AG10803 (cell line): ENCODE results near the gene CALML4.

Experiments used
- DNase-seq: peaks from one replicate; pipeline ENCODE4 v3.0.0; 2010; ENCODE audit warnings: low read depth
- H3K4me3 ChIP-seq: 2 replicates; pipeline ENCODE4 v1.5.1; 2011; ENCODE audit warnings: mild to moderate bottlenecking, low read length, control low read depth
- TF ChIP-seq, protein P1 (sequence below): conservative IDR thresholded peaks from 2 replicates; pipeline ENCODE4 v1.5.1; 2011; ENCODE audit warnings: mild to moderate bottlenecking, low read length, control low read depth, inconsistent platforms

CALML4 gene

DNA sequence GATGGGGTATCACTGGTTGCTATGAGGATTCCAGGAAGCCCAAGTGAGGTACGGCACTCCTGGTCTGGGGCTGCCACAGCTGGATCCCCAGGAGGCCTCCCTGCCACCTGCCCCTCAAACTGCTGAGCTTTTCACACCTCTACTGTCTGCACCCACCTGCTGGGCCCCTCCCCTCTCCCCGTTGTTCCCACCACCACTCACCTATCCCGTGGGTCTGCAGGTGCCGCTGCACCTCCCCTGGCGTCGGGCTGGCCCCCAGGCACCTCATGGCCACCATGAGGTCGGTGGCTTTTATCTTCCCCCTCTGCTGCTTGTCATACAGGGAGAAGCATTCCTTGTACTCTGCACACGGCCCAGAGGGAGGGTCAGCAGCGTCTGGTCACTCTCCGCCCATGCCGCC is 5.8 kb downstream of the CALML4 start:
- DNase-seq, result no peak
- H3K4me3 ChIP-seq, result no peak overlapping the region
- TF ChIP-seq, protein P1, sequence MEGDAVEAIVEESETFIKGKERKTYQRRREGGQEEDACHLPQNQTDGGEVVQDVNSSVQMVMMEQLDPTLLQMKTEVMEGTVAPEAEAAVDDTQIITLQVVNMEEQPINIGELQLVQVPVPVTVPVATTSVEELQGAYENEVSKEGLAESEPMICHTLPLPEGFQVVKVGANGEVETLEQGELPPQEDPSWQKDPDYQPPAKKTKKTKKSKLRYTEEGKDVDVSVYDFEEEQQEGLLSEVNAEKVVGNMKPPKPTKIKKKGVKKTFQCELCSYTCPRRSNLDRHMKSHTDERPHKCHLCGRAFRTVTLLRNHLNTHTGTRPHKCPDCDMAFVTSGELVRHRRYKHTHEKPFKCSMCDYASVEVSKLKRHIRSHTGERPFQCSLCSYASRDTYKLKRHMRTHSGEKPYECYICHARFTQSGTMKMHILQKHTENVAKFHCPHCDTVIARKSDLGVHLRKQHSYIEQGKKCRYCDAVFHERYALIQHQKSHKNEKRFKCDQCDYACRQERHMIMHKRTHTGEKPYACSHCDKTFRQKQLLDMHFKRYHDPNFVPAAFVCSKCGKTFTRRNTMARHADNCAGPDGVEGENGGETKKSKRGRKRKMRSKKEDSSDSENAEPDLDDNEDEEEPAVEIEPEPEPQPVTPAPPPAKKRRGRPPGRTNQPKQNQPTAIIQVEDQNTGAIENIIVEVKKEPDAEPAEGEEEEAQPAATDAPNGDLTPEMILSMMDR, result no peak

DNA sequence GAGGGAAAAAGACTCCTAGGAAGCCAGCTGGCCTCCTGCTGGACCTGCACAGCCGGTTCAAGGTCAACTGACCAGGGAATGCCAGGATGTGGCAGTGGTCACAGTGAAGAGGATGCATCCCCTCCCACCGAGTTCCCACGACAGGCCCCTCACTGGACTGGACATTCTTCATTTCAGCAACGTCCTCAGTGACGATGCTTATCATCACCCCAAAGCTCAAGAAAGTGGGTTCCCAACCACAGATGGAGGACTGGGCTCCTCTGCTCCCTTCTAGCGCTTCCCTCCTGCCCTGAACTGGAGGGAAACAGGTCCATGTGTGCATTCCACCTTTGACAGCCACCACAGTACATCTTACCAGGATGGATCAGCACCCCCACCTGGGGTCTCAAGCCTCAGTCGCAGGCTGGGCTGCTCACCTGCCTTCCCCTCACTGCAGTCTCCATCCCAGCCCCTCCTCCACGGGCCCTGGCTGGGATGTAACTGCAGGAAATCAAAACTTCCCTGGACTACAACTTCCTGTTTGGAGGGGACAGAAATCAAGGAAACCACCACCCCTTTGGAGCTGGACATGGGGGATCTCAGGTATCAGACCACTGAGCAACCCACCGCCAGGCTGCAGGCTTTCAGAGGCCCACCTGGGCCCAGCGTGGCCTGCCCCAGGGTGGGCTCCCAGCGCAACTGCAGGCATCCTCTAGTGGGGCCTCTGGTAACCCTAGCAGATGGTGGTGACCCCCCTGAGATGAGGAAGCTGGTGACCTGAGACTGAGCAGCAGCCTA is 7.3 kb downstream of the CALML4 start:
- TF ChIP-seq, protein P1, result no peak
- DNase-seq, result no peak
- no peak overlapping the region for H3K4me3 ChIP-seq

DNA sequence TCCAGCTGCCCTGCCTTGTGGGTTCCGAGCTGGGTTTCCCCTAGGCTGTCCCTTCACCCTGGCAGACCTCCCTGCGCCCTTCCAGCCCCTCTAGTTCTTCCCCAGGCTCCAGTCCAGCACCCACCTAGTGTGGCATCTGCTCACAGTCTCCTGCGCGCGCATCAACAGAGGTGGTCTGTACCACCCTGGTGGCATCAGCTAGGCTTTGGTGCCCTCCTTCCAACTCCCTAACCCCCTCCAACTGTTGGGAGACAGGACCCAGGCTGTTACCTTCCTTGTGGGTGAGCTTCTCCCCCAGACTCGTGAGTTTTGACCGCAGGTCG is 8.0 kb downstream of the CALML4 start:
- TF ChIP-seq, protein P1, result no peak
- no peak overlapping the region for H3K4me3 ChIP-seq
- no peak for DNase-seq

DNA sequence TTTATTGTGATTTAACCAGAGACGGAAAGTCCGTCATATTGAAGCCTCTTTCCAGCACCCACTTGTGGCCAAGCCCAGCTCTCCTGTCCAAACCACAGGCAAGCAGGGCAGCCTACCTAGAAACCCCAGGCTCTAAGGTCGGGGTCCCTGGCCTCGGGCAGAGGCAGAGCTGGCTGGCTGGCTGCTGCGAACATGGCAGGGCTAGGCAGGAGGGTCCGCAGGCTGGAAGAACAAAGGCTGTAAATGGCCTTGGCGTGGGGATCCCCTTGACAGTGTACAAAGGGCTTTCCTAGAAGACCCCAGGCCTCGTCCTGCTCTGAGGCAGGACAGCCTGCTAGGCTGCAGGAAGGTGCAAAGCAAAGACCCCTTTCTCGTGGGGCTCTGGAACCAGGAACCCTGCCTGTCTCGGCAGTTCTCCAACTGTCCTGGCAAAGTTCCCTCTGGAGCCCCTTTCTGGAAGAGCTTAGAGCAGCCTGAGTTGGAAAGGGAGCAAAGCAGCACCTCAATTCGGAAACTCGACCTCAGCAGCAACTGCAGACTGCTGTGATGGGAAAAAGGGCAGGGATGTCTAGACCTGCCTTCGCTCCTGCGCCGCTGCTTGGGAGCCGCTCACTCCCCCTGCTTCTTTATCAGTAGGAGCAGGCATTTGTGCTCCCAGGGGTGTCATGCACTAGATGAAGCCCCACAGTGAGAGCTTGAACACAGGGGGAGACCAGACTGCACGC is 8.5 kb downstream of the CALML4 start:
- no peak overlapping the region for H3K4me3 ChIP-seq
- TF ChIP-seq, protein P1, result no peak
- no peak for DNase-seq

DNA sequence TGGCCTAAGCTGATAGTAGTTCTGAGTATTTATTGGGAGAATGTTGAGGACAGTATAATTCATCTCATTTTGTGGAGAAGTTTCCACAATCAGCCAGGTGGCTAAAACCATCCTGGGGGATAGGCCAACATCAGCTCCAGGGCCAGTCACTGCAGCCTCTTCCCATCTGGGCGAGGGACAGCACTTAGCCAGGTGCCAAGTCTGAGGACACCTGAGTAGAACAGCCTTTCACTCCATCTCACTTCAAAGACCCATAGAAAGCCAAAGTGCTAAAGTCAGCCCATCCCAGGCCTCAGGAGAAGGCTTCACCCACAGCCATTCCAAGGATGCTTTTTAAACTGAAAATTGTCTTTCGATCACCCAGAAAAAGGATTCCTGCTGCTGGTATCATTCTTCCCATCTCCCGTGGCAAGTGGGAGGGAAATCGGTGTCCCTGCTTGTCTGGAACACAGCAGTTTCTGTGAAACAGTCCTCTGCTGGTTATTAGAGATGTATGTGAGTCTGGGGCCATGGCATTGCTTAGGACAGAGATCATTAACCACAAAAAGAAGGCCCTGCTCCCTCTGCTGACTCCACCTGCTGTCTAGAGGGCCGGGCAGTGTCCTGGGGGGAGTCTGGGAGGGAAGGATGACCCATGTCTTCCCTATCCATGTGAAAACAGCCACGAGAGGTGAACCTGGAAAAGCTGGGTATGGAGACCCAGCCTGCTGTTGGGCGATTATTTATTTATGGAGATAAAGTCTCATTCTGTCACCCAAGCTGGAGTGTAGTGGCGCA is 9.6 kb downstream of the CALML4 start:
- TF ChIP-seq, protein P1, result no peak
- DNase-seq, result no peak
- no peak overlapping the region for H3K4me3 ChIP-seq

DNA sequence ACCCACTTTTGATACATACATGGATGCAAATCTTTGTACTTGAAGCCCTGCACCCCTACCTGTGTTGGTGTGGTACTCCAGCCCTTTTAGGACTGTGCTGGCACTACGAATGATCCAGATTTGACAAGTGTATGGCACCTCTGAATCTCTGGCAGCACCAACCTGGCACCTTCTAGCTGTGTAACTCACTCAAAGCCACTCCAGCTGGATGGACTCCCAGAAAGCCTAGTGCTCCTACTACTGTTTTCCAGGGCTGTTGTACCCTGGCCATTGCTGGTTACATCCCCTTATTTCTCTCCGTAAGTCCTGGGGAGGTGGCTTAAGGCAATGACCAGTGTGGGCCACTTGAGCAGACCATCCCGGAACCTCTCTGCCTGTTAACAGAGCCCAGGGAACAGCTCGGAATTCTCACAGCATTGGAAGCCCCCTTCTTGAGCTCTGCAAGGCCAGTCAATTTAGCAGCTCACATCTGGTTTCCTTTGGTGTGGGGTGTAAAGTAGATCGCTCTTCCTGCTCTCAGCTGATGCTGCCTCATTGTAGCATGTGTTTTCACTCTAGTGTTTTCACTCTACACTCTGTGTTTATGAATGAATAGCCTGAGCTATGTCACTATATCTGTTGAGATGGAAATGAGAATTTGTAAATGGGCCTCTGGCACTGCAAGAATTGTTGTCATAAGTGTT is 12.2 kb downstream of the CALML4 start:
- no peak overlapping the region for H3K4me3 ChIP-seq
- no peak for DNase-seq
- TF ChIP-seq, protein P1, result no peak
